Measurements from ENCODE around the gene MED22. TPM values are rescaled to one million over a fixed set of nuclear protein-coding genes. Genes with fewer than 3 reads are reported as not detected.

Gene MED22
- total and polyA plus RNA-seq, 2 donors, result 17.3 to 42.7 TPM

Small RNAs within 50 kb of the gene (small RNA-seq; reads per million reads assigned to genes)
- gene RF00019 (not detected), gene SNORD24 (not detected), gene SNORD36A (not detected), gene SNORD36B (not detected), gene SNORD36C (not detected)

Other genes with a start within 250 kb of the MED22 start
- gene RALGDS, start 226.9 kb downstream of the MED22 start, total RNA-seq, result 32.0 TPM
- gene RALGDS, start 226.9 kb downstream of the MED22 start, polyA plus RNA-seq, result 53.9 TPM
- gene GBGT1, start 184.2 kb downstream of the MED22 start, total RNA-seq, result 5.8 TPM
- 14.2 TPM for gene GBGT1, start 184.2 kb downstream of the MED22 start, polyA plus RNA-seq
- not detected for gene OBP2B, start 138.9 kb downstream of the MED22 start, total RNA-seq
- not detected for gene OBP2B, start 138.9 kb downstream of the MED22 start, polyA plus RNA-seq
- 1.4 TPM for gene ABO, start 72.9 kb downstream of the MED22 start, total RNA-seq
- gene ABO, start 72.9 kb downstream of the MED22 start, polyA plus RNA-seq, result 1.9 TPM
- 10.2 TPM for gene SURF6, start 11.9 kb downstream of the MED22 start, total RNA-seq
- gene SURF6, start 11.9 kb downstream of the MED22 start, polyA plus RNA-seq, result 30.4 TPM
- 1,153 TPM for gene RPL7A, start 87 bp upstream of the MED22 start, total RNA-seq
- 2,769 TPM for gene RPL7A, start 87 bp upstream of the MED22 start, polyA plus RNA-seq
- 10.5 TPM for gene SURF1, start 8.4 kb upstream of the MED22 start, total RNA-seq
- gene SURF1, start 8.4 kb upstream of the MED22 start, polyA plus RNA-seq, result 77.9 TPM
- 7.0 TPM for gene SURF2, start 8.4 kb upstream of the MED22 start, total RNA-seq
- gene SURF2, start 8.4 kb upstream of the MED22 start, polyA plus RNA-seq, result 30.3 TPM
- 152 TPM for gene SURF4, start 27.9 kb upstream of the MED22 start, total RNA-seq
- gene SURF4, start 27.9 kb upstream of the MED22 start, polyA plus RNA-seq, result 109 TPM
- gene STKLD1, start 28.2 kb upstream of the MED22 start, total RNA-seq, result 0.32 TPM
- 1.1 TPM for gene STKLD1, start 28.2 kb upstream of the MED22 start, polyA plus RNA-seq
- gene REXO4, start 69.9 kb upstream of the MED22 start, total RNA-seq, result 8.5 TPM
- 21.5 TPM for gene REXO4, start 69.9 kb upstream of the MED22 start, polyA plus RNA-seq
- 1.8 TPM for gene ADAMTS13, start 74.2 kb upstream of the MED22 start, total RNA-seq
- gene ADAMTS13, start 74.2 kb upstream of the MED22 start, polyA plus RNA-seq, result 3.7 TPM
- 5.9 TPM for gene CACFD1, start 111.8 kb upstream of the MED22 start, total RNA-seq
- gene CACFD1, start 111.8 kb upstream of the MED22 start, polyA plus RNA-seq, result 19.5 TPM
- 3.4 TPM for gene SLC2A6, start 131.0 kb upstream of the MED22 start, total RNA-seq
- gene SLC2A6, start 131.0 kb upstream of the MED22 start, polyA plus RNA-seq, result 4.1 TPM
- 1.2 TPM for gene MYMK, start 176.8 kb upstream of the MED22 start, total RNA-seq
- gene MYMK, start 176.8 kb upstream of the MED22 start, polyA plus RNA-seq, result not detected
- 2.2 TPM for gene ADAMTSL2, start 186.6 kb upstream of the MED22 start, total RNA-seq
- gene ADAMTSL2, start 186.6 kb upstream of the MED22 start, polyA plus RNA-seq, result 8.9 TPM